ENCODE data around the gene EEF2K. TPM values are rescaled to one million over a fixed set of nuclear protein-coding genes. Genes with fewer than 3 reads are reported as not detected.
A peak's percentile ranks its signal among the peaks of the same experiment; 100 is the strongest.

The EEF2K gene
- total and polyA plus RNA-seq, 2 donors (not counting 1 experiment from before 2014, with no cell fraction given), result 11.8 to 28.7 TPM

DNA sequence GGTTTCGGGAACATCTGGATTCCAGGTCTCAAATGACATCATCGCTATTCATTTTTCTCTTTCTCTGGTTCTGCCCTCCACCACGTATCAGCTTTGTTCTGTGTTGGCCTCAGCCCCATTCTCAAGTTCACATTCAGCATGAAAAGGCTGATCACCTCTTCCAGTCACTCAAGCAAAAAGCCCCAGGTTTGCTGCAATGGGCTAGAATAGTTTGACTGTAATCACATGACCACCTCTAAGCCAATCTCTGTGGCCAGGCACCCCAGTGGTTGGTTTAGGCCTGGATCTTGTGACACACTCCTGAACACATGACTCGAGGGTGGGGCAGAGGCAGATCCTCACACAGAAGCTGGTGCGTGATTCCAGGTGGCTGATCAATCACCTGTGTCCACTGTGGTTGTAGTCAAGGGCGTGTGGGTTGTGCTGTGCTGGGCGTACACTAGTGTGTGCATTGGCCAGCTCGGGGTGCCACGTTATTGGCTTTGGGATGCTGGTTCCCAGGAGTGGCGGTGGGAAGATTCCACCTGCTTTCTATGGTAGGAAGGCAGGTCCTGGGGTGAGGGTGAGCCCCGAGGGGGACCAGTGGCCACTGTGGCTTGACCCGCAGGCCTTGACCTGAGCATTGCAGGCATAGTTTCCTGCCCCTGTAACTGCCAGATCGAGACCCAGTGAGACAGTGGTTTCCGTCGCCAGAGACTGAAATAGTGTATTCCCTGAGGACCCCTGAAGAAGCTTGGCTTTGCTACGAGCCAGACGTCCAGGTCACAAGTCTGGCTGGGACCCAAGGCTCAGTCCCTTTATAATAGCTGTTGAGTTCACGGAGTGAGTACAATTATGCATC is 12.0 kb downstream of the EEF2K start:
- Mint-ChIP-seq H3K27me3 (no peaks in the 10 kb centered on the region), H3K4me1 (peaks cover 28% of the 10 kb centered on the region), H3K4me3 (peak overlapping the region; percentile 75), H3K27ac (peak overlapping the region; percentile 91), H3K9me3 (ENCODE audit: insufficient read depth) (peaks cover 2% of the 10 kb centered on the region)
- H3K9me3 ChIP-seq (ENCODE audit: control extremely low read depth in 1 of 3, control insufficient read depth in 2 of 3, insufficient read depth in 1 of 3, low read length in 2 of 3), result no peaks in the 10 kb centered on the region
- ChIA-PET POLR2A (interaction anchor here (0.9 to 1.5 kb wide), 2 partner anchors 12 to 28 kb away, joined by 4 read pairs; partner anchors contain the start of gene EEF2K), CTCF (interaction anchor here (0.5 to 4.3 kb wide), 3 partner anchors 11 to 79 kb away, joined by 3 to 32 read pairs (median 4); partner anchors contain the start of genes EEF2K and POLR3E)
- ATAC-seq (ENCODE audit: low read depth) (peak; percentile 86), DNase-seq (peak; percentile 90)
- peak overlapping the region; percentile 34 for H3K9ac ChIP-seq (ENCODE audit: low read length)
- peaks cover 4% of the 10 kb centered on the region for H4K20me1 ChIP-seq (ENCODE audit: control insufficient read depth, insufficient read depth, low read length, poor library complexity, severe bottlenecking)
- H3K27me3 ChIP-seq (replicated peaks in 1 of 4; ENCODE audit: control extremely low read depth in 1 of 4, control insufficient read depth in 3 of 4, insufficient read depth in 4 of 4, low read length in 3 of 4), result no peaks in the 10 kb centered on the region
- peak overlapping the region; percentile 45 for H2AFZ ChIP-seq (ENCODE audit: insufficient read depth, low read depth, low read length, poor library complexity, severe bottlenecking)
- H3K36me3 ChIP-seq (replicated peaks in 1 of 2; ENCODE audit: control extremely low read depth in 1 of 2, control insufficient read depth in 1 of 2, extremely low read depth in 1 of 2, insufficient read depth in 2 of 2, low read length in 1 of 2), result no peaks in the 10 kb centered on the region
- H3K27ac ChIP-seq (ENCODE audit: low read length in 2 of 2), result peak overlapping the region; percentile 60 to 76
- TF ChIP-seq EZH2 (IDR thresholded peaks at IDR 0.05; ENCODE audit: borderline replicate concordance, insufficient read depth, low read depth, low read length, poor library complexity, severe bottlenecking), result no peak
- TF ChIP-seq, protein P1, sequence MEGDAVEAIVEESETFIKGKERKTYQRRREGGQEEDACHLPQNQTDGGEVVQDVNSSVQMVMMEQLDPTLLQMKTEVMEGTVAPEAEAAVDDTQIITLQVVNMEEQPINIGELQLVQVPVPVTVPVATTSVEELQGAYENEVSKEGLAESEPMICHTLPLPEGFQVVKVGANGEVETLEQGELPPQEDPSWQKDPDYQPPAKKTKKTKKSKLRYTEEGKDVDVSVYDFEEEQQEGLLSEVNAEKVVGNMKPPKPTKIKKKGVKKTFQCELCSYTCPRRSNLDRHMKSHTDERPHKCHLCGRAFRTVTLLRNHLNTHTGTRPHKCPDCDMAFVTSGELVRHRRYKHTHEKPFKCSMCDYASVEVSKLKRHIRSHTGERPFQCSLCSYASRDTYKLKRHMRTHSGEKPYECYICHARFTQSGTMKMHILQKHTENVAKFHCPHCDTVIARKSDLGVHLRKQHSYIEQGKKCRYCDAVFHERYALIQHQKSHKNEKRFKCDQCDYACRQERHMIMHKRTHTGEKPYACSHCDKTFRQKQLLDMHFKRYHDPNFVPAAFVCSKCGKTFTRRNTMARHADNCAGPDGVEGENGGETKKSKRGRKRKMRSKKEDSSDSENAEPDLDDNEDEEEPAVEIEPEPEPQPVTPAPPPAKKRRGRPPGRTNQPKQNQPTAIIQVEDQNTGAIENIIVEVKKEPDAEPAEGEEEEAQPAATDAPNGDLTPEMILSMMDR (IDR thresholded peaks at IDR 0.05), result no peak
- peak overlapping the region in 3 of 5 experiments; percentile 1 to 22 (median 15) for H3K4me3 ChIP-seq (ENCODE audit: control extremely low read depth in 1 of 5, extremely low read depth in 1 of 5, insufficient read depth in 1 of 5, low read depth in 2 of 5, low read length in 4 of 5)
- H3K4me1 ChIP-seq (ENCODE audit: control insufficient read depth in 2 of 2, insufficient read depth in 2 of 2, low read length in 2 of 2), result peaks cover 21 to 35% of the 10 kb centered on the region in 2 donors
- H3K79me2 ChIP-seq (ENCODE audit: control insufficient read depth, insufficient read depth, low read length), result peaks cover 27% of the 10 kb centered on the region
- peak overlapping the region; percentile 65 for H3K4me2 ChIP-seq (replicated peaks; ENCODE audit: low read depth, low read length, poor library complexity, severe bottlenecking)
- WGBS (ENCODE audit: insufficient coverage), result 25% methylated on average over 18 of the region's 18 CpGs
- intact Hi-C loops (cut with micrococcal nuclease), result loop anchor here (1.0 kb wide), 1 partner anchor 12 kb away; the partner anchor contains the start of gene EEF2K
